Measurements from ENCODE around the gene PRKG1. TPM values are rescaled to one million over a fixed set of nuclear protein-coding genes. Genes with fewer than 3 reads are reported as not detected.
A peak's percentile ranks its signal among the peaks of the same experiment; 100 is the strongest.

Gene PRKG1
- total and polyA plus RNA-seq, 2 of the 4 experiments (the other 2 are of a cell fraction) = 3.5 to 18.3 TPM

DNA sequence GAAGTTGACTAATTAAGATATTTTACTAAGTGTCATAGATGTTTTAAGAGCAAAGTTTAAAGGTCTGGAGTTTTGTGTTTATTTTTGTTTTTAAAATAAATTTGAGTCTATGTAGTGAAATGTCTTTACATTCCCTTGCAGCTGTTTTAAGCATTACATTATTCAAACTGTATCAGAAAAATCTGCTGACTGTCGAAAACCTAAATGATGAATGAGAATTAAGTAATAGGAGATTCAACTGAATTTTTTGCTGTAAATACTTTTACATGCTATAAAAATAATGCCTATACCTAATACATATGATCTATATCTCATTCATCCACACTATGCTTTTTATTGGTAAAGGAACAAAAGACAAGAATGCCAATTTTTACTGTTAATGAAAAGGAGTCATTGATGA lies 397.9 kb downstream of the PRKG1 start:
- ATAC-seq (ENCODE audit: low read depth) (peak; percentile 29), DNase-seq (no peak)
- Histone ChIP-seq H3K27me3 (ENCODE audit: control insufficient read depth, insufficient read depth, low read length) (no peaks in the 10 kb centered on the region), H3K4me3 (ENCODE audit: insufficient read depth, low read depth, low read length) (no peak overlapping the region), H2BK120ac (ENCODE audit: low read depth, low read length) (no peak overlapping the region), H3K27ac (ENCODE audit: insufficient read depth, low read length) (no peak overlapping the region), H2AK9ac (replicated peaks; ENCODE audit: low read depth, low read length, poor library complexity) (no peak overlapping the region), H3K4ac (ENCODE audit: low read depth, low read length) (no peak overlapping the region), H3K36me3 (ENCODE audit: control insufficient read depth, insufficient read depth, low read length) (no peaks in the 10 kb centered on the region), H3K4me2 (ENCODE audit: low read depth, low read length) (no peak overlapping the region), H4K8ac (ENCODE audit: low read depth in 2 of 2, low read length in 2 of 2) (no peak overlapping the region), H3K9me1 (ENCODE audit: insufficient read depth, low read length) (peaks cover 2% of the 10 kb centered on the region; the same call in 1 of the 2 replicates), H3K79me1 (ENCODE audit: low read depth in 1 of 2, low read length in 2 of 2) (peaks cover 0 to 14% of the 10 kb centered on the region in 2 experiments; a peak in 3 of 4 replicates), H2AFZ (replicated peaks; ENCODE audit: low read length, poor library complexity) (no peak overlapping the region), H3K23ac (ENCODE audit: low read depth, low read length) (no peak overlapping the region), H2BK20ac (ENCODE audit: low read depth, low read length) (no peak overlapping the region), H3K18ac (ENCODE audit: low read depth, low read length) (no peak overlapping the region), H2BK5ac (ENCODE audit: low read depth, low read length, poor library complexity, severe bottlenecking) (no peak overlapping the region), H3K4me1 (ENCODE audit: control insufficient read depth, insufficient read depth, low read length) (no peaks in the 10 kb centered on the region), H3K9ac (ENCODE audit: low read depth, low read length) (no peak overlapping the region), H3K9me3 (ENCODE audit: control insufficient read depth, insufficient read depth, low read length) (no peaks in the 10 kb centered on the region), H2AK5ac (ENCODE audit: low read depth, low read length) (no peak overlapping the region), H2BK15ac (ENCODE audit: low read depth, low read length) (no peak overlapping the region), H3K14ac (replicated peaks; ENCODE audit: low read depth, low read length) (no peak overlapping the region), H4K5ac (ENCODE audit: low read depth, low read length) (no peak overlapping the region), H4K91ac (ENCODE audit: insufficient read depth, low read depth, low read length) (no peak overlapping the region), H4K20me1 (ENCODE audit: insufficient read depth, low read length) (no peaks in the 10 kb centered on the region), H3K56ac (ENCODE audit: extremely low read depth, insufficient read depth, low read length) (no peak overlapping the region)
- no peak for TF ChIP-seq CHD1 (IDR thresholded peaks at IDR 0.05; ENCODE audit: low read depth, low read length)
- peak; percentile 64 for TF ChIP-seq MAFK (IDR thresholded peaks at IDR 0.05; ENCODE audit: low read depth, low read length)
- WGBS, 2 experiments (ENCODE audit: extremely low coverage in 2 of 2, insufficient read length in 1 of 2) = no CpG with 5 or more reads among the region's 1 CpG
- CTCF ChIA-PET = no interaction called here
- in situ Hi-C loops (cut with MboI; ENCODE audit: low sequenced_read_pairs) = no loop called here
- intact Hi-C loops (cut with micrococcal nuclease) = no loop called here
- POLR2A ChIA-PET (ENCODE audit: unreplicated experiment) = no interaction called here
- dilution Hi-C loops (cut with HindIII; ENCODE audit: low sequenced_read_pairs, unreplicated experiment) = no loop called here
- BruUV-seq (replicated peaks) = no TSS peak
